PC-3 (cell line): Measurements from ENCODE around the gene C1orf53.

ENCODE experiments used
- CTCF ChIP-seq: fragments of 300-600 bp; sonication (generic); conservative IDR thresholded peaks from 2 replicates; pipeline ENCODE4 v1.5.1; 2017; ENCODE audit warnings: antibody characterized with exemption, low read depth, mild to moderate bottlenecking, low read length
- EZH2 ChIP-seq: fragments of 300-600 bp; sonication (generic); IDR thresholded peaks from one replicate; pipeline ENCODE4 v1.6.1; 2017; ENCODE audit warnings: antibody characterized with exemption, mild to moderate bottlenecking, low read length; ENCODE audit not compliant: unreplicated experiment
- EZH2phosphoT487 ChIP-seq: fragments of 300-600 bp; sonication (generic); IDR thresholded peaks from 2 replicates; pipeline ENCODE4 v1.6.1; 2018; ENCODE audit warnings: mild to moderate bottlenecking, antibody characterized with exemption, low read length, borderline replicate concordance

- no peak for TF ChIP-seq CTCF
- TF ChIP-seq EZH2 = no peak
- no peak for TF ChIP-seq EZH2phosphoT487
Measured at GRCh38 chr1:197862671-197863070, 39.8 kb upstream of the C1orf53 start.
